ENCODE measurements around the gene SFMBT2.

DNA sequence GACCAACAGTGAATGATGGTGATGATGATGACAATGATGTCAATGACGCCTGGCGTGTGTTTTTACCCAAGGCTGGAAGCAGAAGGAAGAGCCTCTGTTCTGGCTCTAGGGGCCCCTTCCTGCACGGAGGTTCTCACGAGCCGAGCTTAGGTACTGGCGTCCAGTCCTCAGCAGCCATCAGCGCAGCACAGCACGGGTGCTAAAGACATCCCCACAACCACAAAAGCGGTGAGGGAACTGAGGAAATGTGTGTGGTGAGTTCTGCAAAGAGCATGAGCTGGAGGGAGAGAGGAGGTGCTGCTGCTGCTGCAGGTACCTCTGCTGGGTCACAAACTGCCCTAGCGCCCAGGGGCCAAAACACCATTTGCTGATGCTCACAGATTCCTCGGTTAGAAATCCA lies 81.6 kb downstream of the SFMBT2 start:
- TF ChIP-seq CTCF (conservative IDR thresholded peaks at IDR 0.05; ENCODE audit: low read length) (no peak), EZH2phosphoT487 (IDR thresholded peaks at IDR 0.05; ENCODE audit: borderline replicate concordance, low read depth, low read length) (no peak)

All from OCI-LY7 (cell line).